Measurements from ENCODE around the gene CKAP4. TPM values are rescaled to one million over a fixed set of nuclear protein-coding genes. Genes with fewer than 3 reads are reported as not detected.

Gene CKAP4
- total and polyA plus RNA-seq, 8 donors: 86.0 to 119 (median 97.5) TPM

DNA sequence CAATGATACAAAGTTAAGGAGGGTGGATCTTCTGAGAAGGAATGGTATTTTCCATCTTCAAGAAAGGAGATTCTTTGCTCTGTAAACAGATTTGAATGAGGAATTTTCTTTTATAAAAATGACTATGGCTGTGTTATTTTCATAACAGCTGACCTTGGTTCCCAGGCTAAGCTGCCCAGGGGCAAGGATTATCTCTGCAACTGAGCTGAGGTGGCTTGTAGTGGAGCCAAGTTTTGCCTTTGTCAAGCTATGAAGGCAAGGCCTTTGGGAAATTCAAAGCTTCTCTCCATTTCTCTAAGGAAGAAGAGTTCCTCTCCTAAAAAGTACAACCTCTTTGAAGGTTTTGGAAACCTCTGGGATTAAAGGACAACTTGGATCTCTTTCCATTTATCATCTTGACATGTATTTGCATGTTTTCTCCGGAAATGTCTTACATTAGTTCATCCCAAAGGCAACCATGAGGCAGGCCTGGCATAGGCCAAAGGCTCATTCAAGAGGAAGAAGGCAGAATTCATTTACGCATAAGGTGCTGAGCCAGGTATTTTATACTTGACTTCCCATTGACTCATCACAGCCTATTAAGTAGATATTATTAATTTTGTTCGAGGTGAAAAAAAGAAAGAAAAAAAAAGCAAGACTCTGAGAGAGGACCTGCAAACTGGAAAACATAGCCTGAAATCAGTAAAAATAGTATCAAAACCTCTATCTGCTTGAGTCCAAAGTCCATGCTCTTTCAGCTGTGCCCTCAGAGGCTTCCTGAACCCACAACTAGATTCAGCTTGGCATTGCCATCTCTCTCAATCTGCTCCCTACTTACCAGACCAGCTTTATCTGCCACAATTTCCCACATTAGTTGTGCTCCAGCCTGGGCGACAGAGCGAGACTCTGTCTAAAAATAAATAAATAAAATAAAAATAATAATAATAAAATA is 24.0 kb upstream of the CKAP4 start:
- ATAC-seq (no peak), DNase-seq (no peak)
- no peaks in the 10 kb centered on the region for H3K27me3 ChIP-seq
- no peaks in the 10 kb centered on the region for H3K9me3 ChIP-seq
- H3K4me3 ChIP-seq: no peak overlapping the region
- TF ChIP-seq, protein P1, sequence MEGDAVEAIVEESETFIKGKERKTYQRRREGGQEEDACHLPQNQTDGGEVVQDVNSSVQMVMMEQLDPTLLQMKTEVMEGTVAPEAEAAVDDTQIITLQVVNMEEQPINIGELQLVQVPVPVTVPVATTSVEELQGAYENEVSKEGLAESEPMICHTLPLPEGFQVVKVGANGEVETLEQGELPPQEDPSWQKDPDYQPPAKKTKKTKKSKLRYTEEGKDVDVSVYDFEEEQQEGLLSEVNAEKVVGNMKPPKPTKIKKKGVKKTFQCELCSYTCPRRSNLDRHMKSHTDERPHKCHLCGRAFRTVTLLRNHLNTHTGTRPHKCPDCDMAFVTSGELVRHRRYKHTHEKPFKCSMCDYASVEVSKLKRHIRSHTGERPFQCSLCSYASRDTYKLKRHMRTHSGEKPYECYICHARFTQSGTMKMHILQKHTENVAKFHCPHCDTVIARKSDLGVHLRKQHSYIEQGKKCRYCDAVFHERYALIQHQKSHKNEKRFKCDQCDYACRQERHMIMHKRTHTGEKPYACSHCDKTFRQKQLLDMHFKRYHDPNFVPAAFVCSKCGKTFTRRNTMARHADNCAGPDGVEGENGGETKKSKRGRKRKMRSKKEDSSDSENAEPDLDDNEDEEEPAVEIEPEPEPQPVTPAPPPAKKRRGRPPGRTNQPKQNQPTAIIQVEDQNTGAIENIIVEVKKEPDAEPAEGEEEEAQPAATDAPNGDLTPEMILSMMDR (IDR thresholded peaks at IDR 0.05): no peak
- H3K36me3 ChIP-seq: no peaks in the 10 kb centered on the region
- H3K27ac ChIP-seq: no peak overlapping the region
- peaks cover 0 to 33% of the 10 kb centered on the region in 2 donors for H3K4me1 ChIP-seq
- intact Hi-C loops (cut with DNase I): no loop called here

DNA sequence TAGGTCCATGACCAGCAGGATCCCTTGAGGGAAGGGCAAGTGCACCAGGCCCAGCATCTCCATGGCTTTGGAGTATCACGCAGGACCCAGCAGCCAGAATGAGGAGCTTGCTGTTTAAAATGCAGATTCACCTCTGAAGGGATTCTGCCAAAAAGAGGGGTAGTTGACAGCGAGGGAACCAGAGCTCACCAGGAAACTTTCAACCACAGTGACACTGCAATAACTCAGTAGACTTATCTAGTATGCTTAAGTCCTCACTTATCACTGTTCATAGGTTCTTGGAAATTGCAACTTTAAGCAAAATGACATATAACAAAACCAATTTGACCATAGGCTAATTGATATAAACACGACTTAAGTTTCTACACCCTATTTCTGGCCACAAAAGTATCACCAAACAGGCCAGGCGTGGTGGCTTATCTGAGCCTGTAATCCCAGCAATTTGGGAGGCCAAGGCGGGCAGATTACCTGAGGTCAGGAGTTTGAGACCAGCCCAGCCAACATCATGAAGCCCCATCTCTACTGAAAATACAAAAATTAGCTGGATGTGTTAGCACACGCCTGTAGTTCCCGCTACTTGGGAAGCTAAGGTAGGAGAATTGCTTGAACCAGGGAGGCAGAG is 21.4 kb upstream of the CKAP4 start:
- no peaks in the 10 kb centered on the region for H3K36me3 ChIP-seq
- TF ChIP-seq, protein P1 (IDR thresholded peaks at IDR 0.05): no peak
- no peaks in the 10 kb centered on the region for H3K27me3 ChIP-seq
- H3K27ac ChIP-seq: peak overlapping the region in 1 of 2 donors; percentile 61
- H3K4me3 ChIP-seq: no peak overlapping the region
- ATAC-seq: no peak
- no peaks in the 10 kb centered on the region for H3K9me3 ChIP-seq
- no peak for DNase-seq
- H3K4me1 ChIP-seq: peaks cover 0 to 28% of the 10 kb centered on the region in 2 donors
- intact Hi-C loops (cut with DNase I): no loop called here

DNA sequence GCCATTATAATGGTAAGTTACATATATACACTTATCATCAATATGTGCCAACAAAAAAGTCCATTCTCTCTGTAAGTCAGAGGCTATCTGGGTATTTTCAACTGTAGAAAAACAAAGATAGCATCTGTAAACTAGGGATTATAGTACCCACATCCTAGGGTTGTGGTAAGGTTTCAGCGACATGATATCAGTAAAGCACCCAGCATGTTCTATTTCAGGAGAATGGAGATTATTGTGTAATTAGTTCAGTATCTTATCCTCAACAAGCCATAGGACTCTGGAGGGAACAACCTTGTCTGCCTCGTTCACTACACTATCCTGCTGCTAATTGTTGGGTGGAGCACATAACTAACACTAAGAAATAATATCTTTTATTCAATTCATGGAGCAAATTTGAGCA is 19.7 kb upstream of the CKAP4 start:
- DNase-seq (no peak), ATAC-seq (no peak)
- Histone ChIP-seq H3K27me3 (no peaks in the 10 kb centered on the region), H3K27ac (no peak overlapping the region), H3K9me3 (no peaks in the 10 kb centered on the region), H3K4me1 (peaks cover 0 to 15% of the 10 kb centered on the region in 2 donors), H3K36me3 (no peaks in the 10 kb centered on the region), H3K4me3 (no peak overlapping the region)
- TF ChIP-seq, protein P1 (IDR thresholded peaks at IDR 0.05): no peak
- intact Hi-C loops (cut with DNase I): no loop called here

DNA sequence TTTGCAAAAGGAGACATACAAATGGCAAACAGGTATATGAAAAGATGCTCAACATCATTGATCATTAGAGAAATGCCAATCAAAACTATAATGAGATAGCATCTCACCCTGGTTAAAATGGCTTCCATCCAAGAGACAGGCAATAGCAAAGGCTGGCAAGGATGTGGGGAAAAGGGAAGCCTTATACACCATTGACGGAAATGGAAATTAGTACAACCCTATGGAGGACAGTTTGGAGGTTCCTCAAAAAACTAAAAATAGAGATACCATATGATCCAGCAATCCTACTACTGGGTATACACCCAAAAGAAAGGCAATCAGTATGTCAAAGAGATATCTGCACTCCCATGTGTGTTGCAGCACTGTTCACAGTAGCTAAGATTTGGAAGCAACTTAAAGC is 17.3 kb upstream of the CKAP4 start:
- Histone ChIP-seq H3K4me3 (no peak overlapping the region), H3K4me1 (peaks cover 0 to 13% of the 10 kb centered on the region in 2 donors), H3K9me3 (no peaks in the 10 kb centered on the region), H3K27me3 (no peaks in the 10 kb centered on the region), H3K27ac (no peak overlapping the region), H3K36me3 (no peaks in the 10 kb centered on the region)
- DNase-seq (no peak), ATAC-seq (no peak)
- intact Hi-C loops (cut with DNase I): no loop called here
- TF ChIP-seq, protein P1 (IDR thresholded peaks at IDR 0.05): no peak

DNA sequence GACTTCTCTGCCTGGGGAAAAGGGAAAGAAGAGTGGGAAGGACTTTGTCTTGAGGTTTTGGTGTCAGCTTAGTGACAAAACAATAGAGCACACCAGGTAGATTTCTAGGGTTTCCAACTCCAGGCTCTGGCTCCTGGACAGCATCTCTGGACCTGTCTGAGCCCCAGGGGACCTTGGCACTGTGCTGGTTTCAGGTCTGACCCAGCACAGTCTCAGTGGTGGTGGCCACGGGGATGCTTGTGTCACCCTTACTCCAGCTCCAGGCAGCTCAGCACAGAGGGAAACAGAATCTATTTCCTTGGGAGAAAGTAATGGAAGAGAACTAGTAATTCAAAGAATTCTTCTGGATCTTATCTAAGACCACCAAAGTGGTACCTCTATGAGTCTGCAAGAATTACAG is 11.1 kb upstream of the CKAP4 start:
- TF ChIP-seq, protein P1 (IDR thresholded peaks at IDR 0.05): no peak
- intact Hi-C loops (cut with DNase I): no loop called here
- H3K4me1 ChIP-seq: no peaks in the 10 kb centered on the region
- H3K27ac ChIP-seq: no peak overlapping the region
- DNase-seq: no peak
- H3K36me3 ChIP-seq: no peaks in the 10 kb centered on the region
- H3K4me3 ChIP-seq: no peak overlapping the region
- H3K9me3 ChIP-seq: no peaks in the 10 kb centered on the region
- no peak for ATAC-seq
- H3K27me3 ChIP-seq: no peaks in the 10 kb centered on the region

All from left lung (tissue), 10 donors.